BLaER1 (cell line): ENCODE measurements around the gene OR6T1.

Experiments
- H3K27ac ChIP-seq: shearing (Covaris generic); formaldehyde crosslinking; 2 replicates; pipeline ENCODE4 v1.8.1; 2022
- H3K27me3 ChIP-seq: shearing (Covaris generic); formaldehyde crosslinking; 2 replicates; pipeline ENCODE4 v1.8.1; 2022
- H3K36me3 ChIP-seq: shearing (Covaris generic); formaldehyde crosslinking; 2 replicates; pipeline ENCODE4 v1.8.1; 2022
- H3K4me1 ChIP-seq: shearing (Covaris generic); formaldehyde crosslinking; 2 replicates; pipeline ENCODE4 v1.8.1; 2022
- H3K4me2 ChIP-seq: shearing (Covaris generic); formaldehyde crosslinking; 2 replicates; pipeline ENCODE4 v1.8.1; 2022
- H3K4me3 ChIP-seq: shearing (Covaris generic); formaldehyde crosslinking; 2 replicates; pipeline ENCODE4 v1.8.1; 2022
- H3K9ac ChIP-seq: shearing (Covaris generic); formaldehyde crosslinking; 2 replicates; pipeline ENCODE4 v1.8.1; 2022
- H3K9me3 ChIP-seq: shearing (Covaris generic); formaldehyde crosslinking; 2 replicates; pipeline ENCODE4 v1.8.1; 2022
- H4K20me1 ChIP-seq: shearing (Covaris generic); formaldehyde crosslinking; 2 replicates; pipeline ENCODE4 v1.8.1; 2022
- Cebpa-rat ChIP-seq: shearing (Covaris generic); IDR thresholded peaks from 2 replicates; pipeline ENCODE4 v1.8.1; 2022

The OR6T1 gene

GRCh38 chr11:123924027-123924426 lies 19.6 kb downstream of the OR6T1 start:
- Histone ChIP-seq H3K4me1 (no peaks in the 10 kb centered on the region), H3K4me2 (no peak overlapping the region), H3K36me3 (no peaks in the 10 kb centered on the region), H3K9ac (no peak overlapping the region), H3K9me3 (no peaks in the 10 kb centered on the region), H4K20me1 (no peaks in the 10 kb centered on the region), H3K27ac (no peak overlapping the region), H3K4me3 (no peak overlapping the region), H3K27me3 (no peaks in the 10 kb centered on the region)
- TF ChIP-seq Cebpa-rat: no peak

- no peak overlapping the region for H3K27ac ChIP-seq
- H3K4me1 ChIP-seq: no peaks in the 10 kb centered on the region
- H3K9ac ChIP-seq: no peak overlapping the region
- TF ChIP-seq Cebpa-rat: no peak
- no peaks in the 10 kb centered on the region for H3K36me3 ChIP-seq
- H3K9me3 ChIP-seq: no peaks in the 10 kb centered on the region
- no peaks in the 10 kb centered on the region for H3K27me3 ChIP-seq
- H3K4me3 ChIP-seq: no peak overlapping the region
- H3K4me2 ChIP-seq: no peak overlapping the region
- H4K20me1 ChIP-seq: no peaks in the 10 kb centered on the region
These were observed 22.7 kb downstream of the OR6T1 start for GRCh38 chr11:123920943-123921342.

- Histone ChIP-seq H3K27me3 (no peaks in the 10 kb centered on the region), H3K36me3 (no peaks in the 10 kb centered on the region), H3K9ac (no peak overlapping the region), H3K27ac (no peak overlapping the region), H3K4me1 (no peaks in the 10 kb centered on the region), H3K9me3 (no peaks in the 10 kb centered on the region), H3K4me2 (no peak overlapping the region), H4K20me1 (no peaks in the 10 kb centered on the region), H3K4me3 (no peak overlapping the region)
- TF ChIP-seq Cebpa-rat: no peak
These were observed 37.8 kb downstream of the OR6T1 start for GRCh38 chr11:123905826-123906225.

GRCh38 chr11:123904932-123905331 lies 38.7 kb downstream of the OR6T1 start:
- Histone ChIP-seq H4K20me1 (no peaks in the 10 kb centered on the region), H3K9me3 (no peaks in the 10 kb centered on the region), H3K36me3 (no peaks in the 10 kb centered on the region), H3K4me3 (no peak overlapping the region), H3K9ac (no peak overlapping the region), H3K27ac (no peak overlapping the region), H3K27me3 (no peaks in the 10 kb centered on the region), H3K4me1 (no peaks in the 10 kb centered on the region), H3K4me2 (no peak overlapping the region)
- TF ChIP-seq Cebpa-rat: no peak

GRCh38 chr11:123903932-123904331 lies 39.7 kb downstream of the OR6T1 start:
- H3K4me2 ChIP-seq: no peak overlapping the region
- 0 out of 2 replicates have a peak, but pooled peaks cover 3% of the 10 kb centered on the region for H3K4me1 ChIP-seq
- no peak for TF ChIP-seq Cebpa-rat
- H3K27ac ChIP-seq: no peak overlapping the region
- no peaks in the 10 kb centered on the region for H3K27me3 ChIP-seq
- H3K4me3 ChIP-seq: no peak overlapping the region
- no peaks in the 10 kb centered on the region for H4K20me1 ChIP-seq
- H3K9me3 ChIP-seq: no peaks in the 10 kb centered on the region
- no peaks in the 10 kb centered on the region for H3K36me3 ChIP-seq
- H3K9ac ChIP-seq: no peak overlapping the region

- Histone ChIP-seq H3K27ac (no peak within 1 kb of the TSS), H3K4me3 (no peak within 1 kb of the TSS), H3K9ac (no peak within 1 kb of the TSS), H3K36me3 (no peaks in the 10 kb centered on the region), H4K20me1 (no peaks in the 10 kb centered on the region), H3K9me3 (no peaks in the 10 kb centered on the region), H3K27me3 (no peaks in the 10 kb centered on the region), H3K4me2 (no peak within 1 kb of the TSS), H3K4me1 (0 out of 2 replicates have a peak, but pooled peaks cover 5% of the 10 kb centered on the region)
- TF ChIP-seq Cebpa-rat: no peak
These were observed 41.8 kb downstream of the OR6T1 start, which contains the start of gene OR8D4 for GRCh38 chr11:123901867-123902266. Gene OR8D4, plus strand, starts transcription at chr11:123902167. Its CDS starts 4,265 bp downstream, at chr11:123906432.

- no peak for TF ChIP-seq Cebpa-rat
These were observed 43.8 kb downstream of the OR6T1 start for GRCh38 chr11:123899792-123900191.

More at GRCh38 chr11:123899792-123900191, 43.8 kb downstream of the OR6T1 start:
- Histone ChIP-seq H3K27ac (no peak overlapping the region), H3K4me1 (0 out of 2 replicates have a peak, but pooled peaks cover 5% of the 10 kb centered on the region), H4K20me1 (no peaks in the 10 kb centered on the region), H3K27me3 (no peaks in the 10 kb centered on the region), H3K36me3 (no peaks in the 10 kb centered on the region), H3K9ac (no peak overlapping the region), H3K9me3 (no peaks in the 10 kb centered on the region), H3K4me3 (no peak overlapping the region), H3K4me2 (no peak overlapping the region)
